Chondrocyte (in vitro differentiated cells): Measurements from ENCODE around the gene RGS3. TPM values are rescaled to one million over a fixed set of nuclear protein-coding genes. Genes with fewer than 3 reads are reported as not detected.
A peak's percentile ranks its signal among the peaks of the same experiment; 100 is the strongest.

Experiments
- DNase-seq: peaks from one replicate; pipeline ENCODE4 v3.0.0; 2021; ENCODE audit warnings: mixed read lengths, low spot score
- H3K27ac Mint-ChIP-seq: one replicate; pipeline ENCODE4 v1.8.0; 2021; ENCODE audit warnings: mild to moderate bottlenecking, moderate library complexity, mixed read lengths; ENCODE audit not compliant: unreplicated experiment
- H3K27me3 Mint-ChIP-seq: 2 replicates; pipeline ENCODE4 v1.8.0; 2021; ENCODE audit warnings: low read depth, mixed read lengths
- H3K36me3 Mint-ChIP-seq: 2 replicates; pipeline ENCODE4 v1.8.0; 2021; ENCODE audit warnings: low read depth, mixed read lengths
- H3K4me1 Mint-ChIP-seq: 2 replicates; pipeline ENCODE4 v1.8.0; 2021; ENCODE audit warnings: low read depth, mild to moderate bottlenecking, mixed read lengths
- H3K4me3 Mint-ChIP-seq: one replicate; pipeline ENCODE4 v1.8.0; 2021; ENCODE audit warnings: mild to moderate bottlenecking, moderate library complexity, mixed read lengths; ENCODE audit not compliant: unreplicated experiment
- H3K9me3 Mint-ChIP-seq: 2 replicates; pipeline ENCODE4 v1.8.0; 2021; ENCODE audit warnings: low read depth, mixed read lengths
- total RNA-seq: library from RNA; stranded (reverse); gene quantifications from 3 replicates; pipeline ENCODE4 v1.2.1, GENCODE V29; 2021
- TF ChIP-seq, protein P1 (sequence below): fragments of 200-600 bp; sonication (generic); IDR thresholded peaks from 2 replicates; pipeline ENCODE4 v1.5.0; 2021; ENCODE audit warnings: antibody characterized with exemption, mild to moderate bottlenecking, moderate library complexity

The RGS3 gene
- total RNA-seq, 1 donor from 2014 or later: 55.2 TPM

DNA sequence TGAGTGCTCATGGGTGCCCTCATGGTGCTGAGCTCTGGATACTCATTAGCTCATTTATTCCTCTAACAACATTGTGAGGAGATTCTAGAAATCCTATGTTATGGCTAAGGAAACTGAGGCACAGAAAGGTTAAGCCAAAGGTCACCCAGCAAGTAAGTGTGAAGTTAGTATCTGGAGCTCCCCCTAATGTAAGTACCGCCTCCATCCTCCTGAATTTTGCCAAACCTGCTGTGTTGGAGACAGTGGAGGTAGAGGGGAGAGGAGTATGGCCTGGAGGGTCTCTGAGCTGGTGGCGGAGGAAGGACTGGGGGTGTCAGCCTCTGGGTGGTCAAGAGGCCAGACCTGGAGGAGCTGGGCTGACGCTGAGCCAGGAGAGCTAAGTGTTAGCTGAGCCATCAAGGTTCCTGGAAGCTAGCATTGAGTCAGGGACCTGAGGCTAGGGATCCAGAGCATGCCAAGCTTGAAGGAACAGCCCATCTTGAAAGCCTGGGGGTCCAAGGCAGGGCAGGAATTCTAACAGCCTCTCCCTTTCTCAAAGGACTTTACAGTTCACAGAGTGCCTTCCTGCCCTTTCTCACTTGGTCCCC, 114.8 kb downstream of the RGS3 start:
- H3K27me3 Mint-ChIP-seq: no peaks in the 10 kb centered on the region
- TF ChIP-seq, protein P1, sequence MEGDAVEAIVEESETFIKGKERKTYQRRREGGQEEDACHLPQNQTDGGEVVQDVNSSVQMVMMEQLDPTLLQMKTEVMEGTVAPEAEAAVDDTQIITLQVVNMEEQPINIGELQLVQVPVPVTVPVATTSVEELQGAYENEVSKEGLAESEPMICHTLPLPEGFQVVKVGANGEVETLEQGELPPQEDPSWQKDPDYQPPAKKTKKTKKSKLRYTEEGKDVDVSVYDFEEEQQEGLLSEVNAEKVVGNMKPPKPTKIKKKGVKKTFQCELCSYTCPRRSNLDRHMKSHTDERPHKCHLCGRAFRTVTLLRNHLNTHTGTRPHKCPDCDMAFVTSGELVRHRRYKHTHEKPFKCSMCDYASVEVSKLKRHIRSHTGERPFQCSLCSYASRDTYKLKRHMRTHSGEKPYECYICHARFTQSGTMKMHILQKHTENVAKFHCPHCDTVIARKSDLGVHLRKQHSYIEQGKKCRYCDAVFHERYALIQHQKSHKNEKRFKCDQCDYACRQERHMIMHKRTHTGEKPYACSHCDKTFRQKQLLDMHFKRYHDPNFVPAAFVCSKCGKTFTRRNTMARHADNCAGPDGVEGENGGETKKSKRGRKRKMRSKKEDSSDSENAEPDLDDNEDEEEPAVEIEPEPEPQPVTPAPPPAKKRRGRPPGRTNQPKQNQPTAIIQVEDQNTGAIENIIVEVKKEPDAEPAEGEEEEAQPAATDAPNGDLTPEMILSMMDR: peak; percentile 13
- H3K4me1 Mint-ChIP-seq: peaks cover 66% of the 10 kb centered on the region
- H3K27ac Mint-ChIP-seq: peak overlapping the region; percentile 98
- DNase-seq: peak; percentile 50
- no peaks in the 10 kb centered on the region for H3K9me3 Mint-ChIP-seq
- H3K36me3 Mint-ChIP-seq: peaks cover 2% of the 10 kb centered on the region
- H3K4me3 Mint-ChIP-seq: no peak overlapping the region

DNA sequence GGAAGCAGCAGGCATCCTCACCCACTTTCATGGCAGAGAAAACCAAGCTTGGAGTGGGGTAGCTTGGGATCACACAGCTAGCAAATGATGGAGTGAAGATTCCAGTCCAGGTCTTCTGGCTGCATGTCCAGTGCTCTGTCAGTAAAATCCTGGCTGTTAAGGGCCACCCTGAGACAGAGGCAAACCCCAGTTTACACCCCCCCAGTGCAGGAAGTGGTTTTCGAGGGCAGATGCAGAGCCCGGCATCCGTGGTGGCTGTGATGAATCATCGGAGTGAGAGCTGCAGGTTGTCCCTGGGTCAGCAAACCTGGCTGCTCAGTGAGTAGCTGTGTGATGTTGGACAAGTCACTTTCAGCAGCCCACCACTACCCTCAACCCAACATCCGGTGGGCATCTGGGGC, 115.4 kb downstream of the RGS3 start:
- Mint-ChIP-seq H3K27ac (peak overlapping the region; percentile 98), H3K4me3 (no peak overlapping the region), H3K4me1 (peaks cover 66% of the 10 kb centered on the region), H3K36me3 (peaks cover 7% of the 10 kb centered on the region), H3K9me3 (no peaks in the 10 kb centered on the region), H3K27me3 (no peaks in the 10 kb centered on the region)
- no peak for DNase-seq
- TF ChIP-seq, protein P1: no peak

DNA sequence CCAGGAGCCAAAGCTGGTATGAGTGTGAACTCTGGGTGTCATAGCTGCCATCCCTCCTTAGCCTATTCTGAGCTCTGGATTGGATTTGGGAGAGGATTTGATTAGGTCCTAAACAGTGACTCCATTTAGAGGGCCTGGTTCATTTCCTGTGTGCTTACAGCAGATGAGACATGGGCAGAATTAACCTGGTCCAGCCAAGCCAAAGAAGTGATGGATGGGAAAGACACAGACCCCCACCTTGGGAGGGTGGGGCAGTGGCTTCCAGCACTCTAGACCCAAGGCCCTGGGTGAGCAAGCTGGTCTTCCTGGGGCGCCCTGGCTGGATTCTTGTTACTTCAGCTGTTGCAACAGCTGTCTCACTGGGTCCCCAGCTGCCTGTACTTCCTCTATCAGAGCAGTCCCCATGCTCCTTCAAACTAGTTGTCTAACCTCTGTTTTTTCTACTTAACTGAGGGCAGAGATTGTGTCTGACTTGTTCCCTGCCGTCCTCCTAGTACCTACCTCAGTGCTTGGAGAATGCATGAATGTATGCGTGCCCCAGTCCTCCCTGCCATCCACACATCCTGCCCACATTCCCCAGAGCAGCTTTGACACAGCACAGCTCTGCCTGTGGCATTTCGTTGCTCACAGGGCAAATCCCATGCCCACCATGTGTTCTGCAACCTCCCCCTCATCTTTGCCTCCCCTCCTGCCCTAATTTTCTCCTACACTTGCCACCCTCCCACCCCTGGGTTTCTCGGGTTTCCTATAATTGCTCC, 115.9 kb downstream of the RGS3 start:
- Mint-ChIP-seq H3K27me3 (no peaks in the 10 kb centered on the region), H3K9me3 (no peaks in the 10 kb centered on the region), H3K4me1 (peaks cover 60% of the 10 kb centered on the region), H3K36me3 (peaks cover 10% of the 10 kb centered on the region), H3K4me3 (peak overlapping the region; percentile 46), H3K27ac (peak overlapping the region; percentile 98)
- TF ChIP-seq, protein P1: no peak
- DNase-seq: no peak

DNA sequence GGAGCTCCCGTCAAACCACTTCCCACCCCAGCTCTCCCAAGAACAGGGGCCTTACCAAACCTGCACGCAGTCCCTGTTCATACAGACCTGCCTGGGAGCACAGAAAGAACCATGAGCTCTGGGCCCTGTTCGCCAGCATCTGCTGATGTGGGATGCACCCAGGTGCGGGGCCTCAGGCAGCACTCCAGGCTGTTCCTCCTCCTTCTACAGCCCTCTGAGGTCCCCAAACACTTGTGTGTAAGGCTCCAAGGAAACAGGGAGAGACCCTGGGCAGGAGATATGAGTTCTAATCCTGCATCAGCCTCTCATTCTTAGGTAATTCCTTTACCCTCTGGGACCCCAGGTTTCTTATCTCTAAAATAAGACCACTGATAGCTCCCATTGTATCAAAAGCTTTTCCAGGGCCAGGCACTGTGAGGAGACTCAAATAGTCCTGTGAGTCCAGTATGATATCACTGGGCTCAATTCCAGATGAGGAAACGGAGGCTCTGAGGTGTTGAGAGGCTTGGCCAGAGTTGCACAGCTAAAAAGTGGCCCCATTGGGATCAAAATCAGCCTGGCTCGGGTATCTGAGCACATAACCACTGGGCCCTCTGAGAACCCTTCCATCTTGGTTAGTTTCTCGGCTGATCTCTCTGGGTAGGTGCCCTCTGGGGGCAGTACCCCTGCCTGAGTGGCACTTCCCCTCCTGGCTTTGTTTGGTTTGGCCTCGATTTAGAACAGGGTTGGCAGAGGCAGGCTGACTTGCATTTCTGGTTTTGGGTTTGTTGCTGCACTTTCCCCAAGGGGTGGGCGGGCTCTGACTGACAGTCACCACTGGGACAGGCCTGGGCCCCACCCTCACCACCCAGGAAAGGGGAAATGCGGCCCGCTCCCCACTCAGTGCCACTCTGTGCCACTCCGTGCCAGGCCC, 116.8 kb downstream of the RGS3 start:
- Mint-ChIP-seq H3K27me3 (no peaks in the 10 kb centered on the region), H3K4me1 (peaks cover 58% of the 10 kb centered on the region), H3K27ac (peak overlapping the region; percentile 98), H3K4me3 (no peak overlapping the region), H3K9me3 (no peaks in the 10 kb centered on the region), H3K36me3 (peaks cover 18% of the 10 kb centered on the region)
- no peak for DNase-seq
- TF ChIP-seq, protein P1: no peak

DNA sequence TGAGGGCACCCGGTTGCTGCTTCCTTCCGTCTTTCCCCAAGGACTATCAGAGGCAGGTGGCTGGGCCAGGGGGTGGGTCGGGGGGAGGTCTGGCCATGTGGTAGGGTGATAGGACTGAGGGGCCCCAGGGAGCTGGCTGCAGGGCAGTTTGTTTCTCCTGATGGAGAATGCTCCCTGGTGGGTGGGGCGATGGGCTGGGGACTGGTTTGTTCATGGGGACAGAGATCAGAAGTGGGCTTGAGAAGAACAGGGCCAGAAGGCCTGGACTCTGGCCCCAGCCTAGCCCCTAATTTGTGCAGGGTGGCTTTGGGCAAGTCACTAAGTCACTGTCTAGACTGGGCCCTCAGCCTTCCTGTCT, 117.4 kb downstream of the RGS3 start:
- Mint-ChIP-seq H3K4me1 (peaks cover 58% of the 10 kb centered on the region), H3K9me3 (no peaks in the 10 kb centered on the region), H3K4me3 (no peak overlapping the region), H3K27ac (peak overlapping the region; percentile 98), H3K27me3 (no peaks in the 10 kb centered on the region), H3K36me3 (peaks cover 25% of the 10 kb centered on the region)
- no peak for DNase-seq
- TF ChIP-seq, protein P1: no peak
